Esophagus squamous epithelium (tissue), 4 donors: Measurements from ENCODE around the gene CAMK4.

Experiments used
- POLR2A ChIP-seq, 4 donors: fragments of 450-650 bp; IDR thresholded peaks; one replicate each; pipeline ENCODE4 v1.6.1; 2017; ENCODE audit warnings: antibody characterized with exemption in 4 of 4, mild to moderate bottlenecking in 4 of 4, moderate library complexity in 3 of 4
- TF ChIP-seq, protein P1 (sequence below), 6 experiments: fragments of 450-650 bp in 4 of 6; fragments of 200-600 bp in 2 of 6; sonication (generic) in 2 of 6; IDR thresholded peaks; one replicate each; pipeline ENCODE4 v1.5.1; 2016 to 2019; ENCODE audit warnings: antibody characterized with exemption in 6 of 6, mild to moderate bottlenecking in 4 of 6, moderate library complexity in 4 of 6

DNA sequence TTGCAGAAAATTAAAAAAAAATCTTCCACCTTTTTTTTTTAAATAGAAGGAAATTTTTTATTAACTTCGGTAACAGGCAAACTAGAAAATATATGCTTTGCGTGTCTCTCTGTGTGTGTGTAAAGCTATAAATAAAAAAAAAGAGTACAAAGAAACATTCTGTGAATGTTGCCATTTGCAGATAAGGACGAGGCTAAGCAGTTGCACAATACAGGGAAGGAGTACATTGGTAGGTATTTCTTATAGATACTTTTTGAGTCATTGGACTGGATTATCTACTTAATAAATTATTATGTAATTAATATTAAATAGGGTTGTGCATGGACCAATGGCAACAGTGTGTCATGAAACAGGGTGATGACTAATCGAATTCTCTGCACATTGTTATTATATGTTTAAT lies 102.4 kb downstream of the CAMK4 start:
- TF ChIP-seq, protein P1, sequence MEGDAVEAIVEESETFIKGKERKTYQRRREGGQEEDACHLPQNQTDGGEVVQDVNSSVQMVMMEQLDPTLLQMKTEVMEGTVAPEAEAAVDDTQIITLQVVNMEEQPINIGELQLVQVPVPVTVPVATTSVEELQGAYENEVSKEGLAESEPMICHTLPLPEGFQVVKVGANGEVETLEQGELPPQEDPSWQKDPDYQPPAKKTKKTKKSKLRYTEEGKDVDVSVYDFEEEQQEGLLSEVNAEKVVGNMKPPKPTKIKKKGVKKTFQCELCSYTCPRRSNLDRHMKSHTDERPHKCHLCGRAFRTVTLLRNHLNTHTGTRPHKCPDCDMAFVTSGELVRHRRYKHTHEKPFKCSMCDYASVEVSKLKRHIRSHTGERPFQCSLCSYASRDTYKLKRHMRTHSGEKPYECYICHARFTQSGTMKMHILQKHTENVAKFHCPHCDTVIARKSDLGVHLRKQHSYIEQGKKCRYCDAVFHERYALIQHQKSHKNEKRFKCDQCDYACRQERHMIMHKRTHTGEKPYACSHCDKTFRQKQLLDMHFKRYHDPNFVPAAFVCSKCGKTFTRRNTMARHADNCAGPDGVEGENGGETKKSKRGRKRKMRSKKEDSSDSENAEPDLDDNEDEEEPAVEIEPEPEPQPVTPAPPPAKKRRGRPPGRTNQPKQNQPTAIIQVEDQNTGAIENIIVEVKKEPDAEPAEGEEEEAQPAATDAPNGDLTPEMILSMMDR (IDR thresholded peaks at IDR 0.05): no peak
- no peak for TF ChIP-seq POLR2A (IDR thresholded peaks at IDR 0.05)
